Middle frontal gyrus (tissue), 1 donor: Measurements from ENCODE around the gene DMGDH.

ENCODE experiments used
- DNase-seq: peaks from one replicate; pipeline ENCODE4 v3.0.0-alpha.2; 2015; ENCODE audit warnings: low spot score; ENCODE audit errors: extremely low spot score

The DMGDH gene

DNA sequence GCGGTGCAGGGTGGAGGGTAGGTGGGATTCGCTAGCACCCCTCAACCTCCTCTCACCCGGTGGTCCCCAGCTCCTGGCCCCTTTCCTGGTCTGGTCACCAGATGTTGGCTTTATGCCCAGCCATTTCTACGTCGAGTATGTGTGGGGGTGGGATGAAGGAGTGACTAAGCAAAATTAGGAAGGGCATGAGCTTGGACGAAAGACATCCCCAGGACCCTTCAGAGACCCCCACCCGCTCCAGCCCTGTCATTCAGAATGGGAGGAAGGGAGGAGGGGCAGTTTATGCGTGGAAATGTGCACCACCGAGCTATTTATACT is 835 bp upstream of the DMGDH start:
- no peak for DNase-seq

DNA sequence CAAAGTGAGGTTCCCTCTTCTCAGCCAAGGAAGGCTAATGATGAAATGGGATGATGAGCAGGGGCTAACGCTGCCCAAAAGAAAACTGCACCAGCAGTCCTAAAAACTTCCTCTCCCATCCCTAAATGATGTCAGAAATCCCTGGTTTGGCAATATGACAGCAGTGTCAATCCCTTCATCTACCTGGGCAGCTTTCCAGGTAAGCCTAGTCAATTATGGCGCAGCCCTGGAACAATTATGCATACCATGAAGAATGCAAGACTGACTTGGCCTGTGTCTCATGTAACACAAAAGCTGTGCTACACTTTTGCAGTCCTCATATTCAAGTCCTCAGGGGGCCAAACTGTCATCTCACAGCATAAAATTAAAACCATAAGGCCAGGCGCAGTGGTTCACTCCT is 7.0 kb downstream of the DMGDH start:
- DNase-seq = no peak

DNA sequence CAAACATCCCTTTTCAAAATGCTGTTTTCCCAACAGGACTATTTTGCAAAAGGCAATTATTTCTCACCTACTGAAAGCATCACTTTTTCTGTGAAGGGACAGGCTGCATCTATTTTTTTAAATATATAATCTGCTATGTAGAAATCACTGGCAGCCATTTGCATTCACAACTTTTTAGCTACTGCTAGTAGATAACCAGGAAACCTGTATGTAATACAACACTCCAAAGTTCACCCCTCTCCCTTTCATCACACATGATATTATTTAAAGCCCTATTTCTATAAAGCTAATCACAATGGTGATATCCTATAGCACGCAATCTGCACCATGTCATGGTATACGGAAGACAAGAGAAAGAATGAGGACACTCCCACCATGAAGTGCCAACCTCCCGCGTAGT is 9.8 kb downstream of the DMGDH start:
- DNase-seq = no peak

DNA sequence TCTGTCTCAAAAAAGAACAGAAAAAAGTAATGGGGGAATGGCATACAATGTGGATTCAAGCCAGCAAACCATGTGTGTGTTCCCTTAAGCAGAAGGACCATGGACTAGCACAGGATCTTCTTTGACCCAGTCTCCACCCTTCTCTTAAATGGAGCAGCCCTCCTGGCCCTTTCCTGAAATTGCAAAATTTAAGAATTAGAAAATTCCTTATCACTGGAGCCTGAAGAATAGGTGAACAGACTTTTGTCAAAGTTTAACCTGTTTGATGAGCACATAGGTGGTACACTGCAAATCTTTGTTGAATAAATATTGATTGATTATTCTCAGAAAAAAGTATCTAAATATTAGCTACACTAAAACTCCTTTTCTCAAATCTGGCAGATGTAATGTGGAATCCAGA is 12.6 kb downstream of the DMGDH start:
- DNase-seq = no peak

DNA sequence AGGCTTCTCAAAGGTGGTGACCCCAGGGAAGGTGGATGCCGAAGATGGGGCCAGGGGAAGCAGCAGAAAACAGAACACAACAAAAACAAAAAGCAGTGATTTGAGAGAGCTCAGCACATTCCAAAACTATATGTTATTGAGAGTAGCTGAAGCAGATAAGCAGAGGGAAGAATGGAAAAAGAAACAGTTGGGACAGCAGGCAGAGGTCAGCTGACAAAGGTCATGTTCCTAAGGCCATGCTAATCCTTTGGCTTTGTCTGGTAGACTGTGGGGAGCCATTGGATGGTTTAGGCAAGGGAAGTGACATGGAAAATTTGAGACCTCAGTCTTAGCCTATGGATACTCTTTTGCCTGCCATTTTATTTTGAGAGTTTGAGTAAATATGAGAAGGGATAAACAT is 14.5 kb downstream of the DMGDH start:
- DNase-seq = no peak

DNA sequence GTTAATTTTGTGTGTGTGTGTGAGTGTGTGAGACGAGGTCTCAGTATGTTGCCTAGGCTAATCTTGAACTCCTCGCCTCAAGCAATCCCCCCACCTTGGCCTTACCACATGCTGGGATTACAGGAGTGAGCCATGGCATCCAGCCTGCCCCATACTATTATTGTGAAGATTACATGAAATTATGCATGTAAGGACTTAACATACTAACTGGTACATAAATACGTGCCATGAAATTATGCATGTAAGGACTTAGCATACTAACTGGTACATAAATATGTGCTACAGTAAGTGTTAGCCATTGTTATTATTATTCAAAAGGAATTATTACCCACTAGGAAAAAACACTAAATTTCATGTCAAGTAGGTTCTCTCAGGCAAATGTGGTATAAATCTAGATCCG is 16.2 kb downstream of the DMGDH start:
- DNase-seq = no peak

DNA sequence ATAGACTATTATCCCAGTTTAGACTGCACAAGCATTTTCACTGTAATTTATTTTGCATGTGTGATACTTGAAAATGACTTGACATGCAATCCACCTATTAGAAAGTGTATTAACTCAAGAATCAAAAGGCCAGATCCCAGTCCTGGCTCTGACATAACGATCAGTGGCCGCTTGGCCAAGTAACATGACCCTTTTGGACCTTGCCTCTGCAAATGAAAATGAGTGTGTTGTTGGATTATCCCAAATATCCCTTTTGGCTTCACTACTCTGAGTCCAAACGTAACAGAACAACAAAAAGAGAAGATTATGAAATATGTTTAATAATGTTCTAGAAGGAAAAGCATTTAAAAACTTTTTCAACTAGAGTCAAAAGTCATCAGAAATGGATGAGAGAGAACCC is 19.0 kb downstream of the DMGDH start:
- no peak for DNase-seq

DNA sequence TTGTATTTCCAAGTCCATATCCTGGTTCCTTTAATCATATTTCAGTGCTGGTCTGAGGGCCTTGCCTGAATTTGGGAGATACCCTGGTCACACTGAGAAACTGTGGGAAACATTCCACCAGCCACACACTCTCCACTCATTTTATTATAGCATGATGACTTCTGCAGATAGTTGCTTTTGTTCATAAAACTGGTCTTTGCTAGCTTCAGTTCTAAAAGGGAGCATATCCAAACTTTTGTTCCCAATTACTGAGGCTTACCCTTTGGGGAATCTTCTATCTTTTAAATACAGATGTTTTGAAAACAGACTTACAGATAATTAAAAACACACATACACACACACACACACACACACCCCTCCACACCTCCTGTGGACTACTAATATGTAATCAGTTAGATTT is 21.0 kb downstream of the DMGDH start:
- DNase-seq = no peak

DNA sequence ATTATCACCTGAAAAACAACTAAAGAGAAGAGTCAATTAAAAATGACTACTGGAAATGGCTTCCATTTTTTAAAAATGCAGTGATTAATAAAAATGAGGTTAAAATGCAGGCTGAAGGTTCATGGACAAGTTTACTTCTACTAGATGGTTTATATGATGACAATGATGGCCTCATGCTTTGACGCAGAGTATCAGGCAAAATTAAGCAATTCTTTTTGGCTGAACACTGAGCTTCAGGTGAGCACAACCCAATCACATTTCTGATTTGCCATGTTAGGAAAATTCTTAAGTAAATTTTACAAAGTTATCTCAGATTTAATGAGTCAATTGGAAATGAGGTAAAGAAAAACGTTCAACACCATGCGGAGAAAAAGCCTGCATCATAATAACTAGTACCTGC is 22.3 kb downstream of the DMGDH start:
- no peak for DNase-seq

DNA sequence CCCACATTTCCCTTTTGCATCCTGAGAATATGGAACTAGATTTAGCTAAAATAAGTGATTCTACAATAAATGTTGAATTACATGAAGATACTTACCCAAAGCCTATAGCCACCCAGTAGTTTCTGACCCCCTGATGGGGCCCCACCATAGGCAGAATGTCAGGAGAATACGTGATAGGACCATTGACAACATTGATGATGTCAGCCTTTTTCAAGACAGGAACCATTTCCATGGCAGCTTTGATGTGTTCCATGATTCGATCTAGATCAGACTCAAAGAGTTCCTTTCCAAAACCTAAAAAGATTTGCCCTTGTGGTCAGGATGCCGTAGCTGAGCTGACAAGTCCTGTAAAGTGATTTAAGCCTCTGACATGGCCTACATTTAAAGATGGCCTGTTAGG is 27.3 kb downstream of the DMGDH start:
- no peak for DNase-seq

DNA sequence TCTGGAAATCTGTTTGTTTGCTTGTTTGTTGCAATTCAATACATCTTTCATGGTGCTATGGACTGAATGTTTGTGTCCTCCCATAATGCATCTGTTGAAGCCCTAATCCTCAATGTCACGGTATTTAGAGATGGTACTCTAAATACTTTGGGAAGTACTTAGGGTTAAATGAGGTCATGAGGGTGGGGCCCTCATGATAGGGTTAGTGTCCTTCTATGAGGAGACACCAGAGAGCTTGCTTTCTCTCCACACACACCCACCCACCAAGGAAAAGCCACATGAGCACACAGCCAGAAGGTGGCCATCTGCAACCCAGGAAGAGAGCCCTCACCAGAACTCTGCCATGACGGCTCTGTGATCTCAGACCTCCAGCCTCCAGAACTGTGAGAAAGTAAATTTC is 32.7 kb downstream of the DMGDH start:
- no peak for DNase-seq

DNA sequence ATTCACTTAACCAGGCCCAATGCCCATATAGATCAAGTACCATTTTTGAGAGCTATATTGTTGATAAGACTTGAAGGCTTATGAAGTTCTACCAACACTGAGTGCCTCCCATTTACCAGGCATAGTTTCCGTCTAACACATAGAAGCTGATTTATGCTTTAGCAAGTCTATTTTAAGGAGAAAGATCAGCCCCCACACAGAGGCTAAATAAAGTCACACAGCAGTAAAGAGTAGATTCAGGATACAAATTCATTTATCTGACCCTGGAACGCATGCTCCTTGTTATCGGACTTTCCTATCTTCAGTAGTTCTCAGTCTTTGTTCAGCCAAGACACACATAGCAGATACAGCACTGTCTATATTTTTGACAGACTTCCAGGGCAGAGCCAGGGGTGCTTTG is 34.2 kb downstream of the DMGDH start:
- DNase-seq = no peak

DNA sequence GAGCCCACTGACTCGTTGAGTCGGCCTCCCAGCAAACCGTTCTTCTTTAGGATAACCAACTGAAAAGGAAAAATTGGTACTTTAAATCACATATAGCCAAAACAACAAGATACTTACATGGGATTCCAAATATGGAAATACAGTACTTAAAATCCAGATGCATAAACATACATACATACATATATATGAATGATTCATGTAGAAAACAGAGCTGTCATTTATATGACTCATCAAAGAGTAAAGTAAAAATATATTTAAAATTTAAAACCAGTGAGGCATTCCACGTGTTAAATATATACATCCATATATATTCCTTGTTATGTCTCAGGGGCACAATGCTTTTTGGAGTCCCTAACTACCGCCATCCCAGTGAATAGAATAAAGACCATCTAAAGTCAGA is 36.7 kb downstream of the DMGDH start:
- no peak for DNase-seq

DNA sequence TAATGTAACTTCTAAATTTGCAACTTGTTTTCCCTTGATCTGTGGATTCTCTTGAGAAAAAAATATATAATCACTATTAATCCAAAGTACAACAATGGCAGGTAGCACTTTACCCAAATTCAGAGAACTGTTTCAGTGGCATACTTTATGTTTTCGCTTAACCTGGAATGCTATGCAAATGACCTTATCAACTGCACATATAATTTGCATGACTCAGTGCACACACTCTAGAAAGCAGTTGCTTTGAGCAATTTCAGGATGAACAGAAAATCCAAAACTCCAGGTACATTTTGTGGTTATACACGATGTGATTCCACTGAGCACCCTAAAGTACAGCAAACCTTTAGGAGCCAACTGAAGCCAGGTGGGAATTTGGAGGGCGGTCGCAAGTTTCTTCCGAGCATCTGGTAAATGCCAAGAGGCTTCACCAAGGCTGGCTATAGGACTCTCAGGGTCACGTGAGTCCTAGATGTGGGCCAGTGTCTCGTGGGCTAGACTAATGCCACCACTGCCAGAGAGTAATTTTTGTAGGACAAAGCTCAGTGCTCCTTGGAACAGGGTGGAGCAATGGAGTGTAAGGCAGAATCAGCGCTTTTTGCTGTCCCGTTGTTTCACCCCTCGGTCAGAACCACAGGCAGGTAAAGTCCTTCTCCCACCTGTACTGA is 37.3 kb downstream of the DMGDH start:
- no peak for DNase-seq

DNA sequence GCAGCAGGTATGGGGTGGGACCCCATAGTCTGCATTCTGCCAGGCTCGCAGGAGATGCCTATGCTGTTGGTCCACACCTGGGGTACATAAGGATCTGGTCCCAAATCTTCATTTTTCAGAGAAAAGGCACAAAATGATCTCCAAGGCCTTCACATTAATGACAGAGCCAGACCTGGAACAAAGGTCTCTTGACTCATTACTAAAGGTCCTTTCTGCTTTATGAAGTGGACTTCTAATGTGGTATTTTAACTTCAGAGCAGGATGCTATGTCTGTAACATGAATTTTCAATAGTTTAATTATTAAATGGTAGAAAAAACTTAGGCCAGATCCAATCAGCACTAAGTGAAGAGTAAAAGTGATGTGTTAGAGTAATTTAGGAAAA is 38.0 kb downstream of the DMGDH start:
- no peak for DNase-seq

DNA sequence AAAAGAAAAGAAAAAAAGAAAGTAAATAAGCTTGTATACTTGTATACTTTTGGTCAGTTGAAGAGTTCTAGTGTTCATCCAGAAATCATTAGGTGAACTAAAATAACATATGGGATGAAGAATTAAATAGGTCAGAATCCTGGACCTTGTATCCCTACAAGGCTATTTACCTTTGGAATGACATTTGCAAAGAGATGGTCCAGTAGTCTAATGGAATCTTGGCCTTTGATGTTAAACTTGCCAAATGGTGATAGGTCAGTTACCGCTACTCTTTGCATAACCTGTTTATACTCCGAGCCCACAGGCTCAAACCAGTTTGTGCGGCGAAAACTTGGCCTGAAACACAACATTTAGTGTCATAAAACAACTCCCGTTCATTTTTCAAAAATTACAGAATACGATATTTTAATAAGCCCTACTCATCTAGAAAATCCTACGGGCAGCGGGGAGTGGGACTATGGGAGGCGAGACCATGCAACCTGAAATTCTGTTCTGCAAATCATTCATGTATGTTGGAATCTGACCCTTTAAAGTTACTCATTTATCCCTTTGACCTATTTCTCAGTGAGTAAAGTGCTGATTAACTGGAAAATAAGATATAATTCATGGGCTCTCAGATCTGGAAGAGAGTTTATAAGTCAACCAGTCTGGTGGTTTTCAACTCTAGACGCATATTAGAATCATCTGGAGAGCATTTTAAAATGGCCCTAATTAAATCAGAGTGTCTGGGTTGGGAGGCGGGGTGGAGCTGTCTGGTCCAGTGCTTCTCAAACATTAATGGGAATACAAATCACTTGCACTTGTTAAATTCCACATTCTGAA is 38.6 kb downstream of the DMGDH start:
- no peak for DNase-seq

DNA sequence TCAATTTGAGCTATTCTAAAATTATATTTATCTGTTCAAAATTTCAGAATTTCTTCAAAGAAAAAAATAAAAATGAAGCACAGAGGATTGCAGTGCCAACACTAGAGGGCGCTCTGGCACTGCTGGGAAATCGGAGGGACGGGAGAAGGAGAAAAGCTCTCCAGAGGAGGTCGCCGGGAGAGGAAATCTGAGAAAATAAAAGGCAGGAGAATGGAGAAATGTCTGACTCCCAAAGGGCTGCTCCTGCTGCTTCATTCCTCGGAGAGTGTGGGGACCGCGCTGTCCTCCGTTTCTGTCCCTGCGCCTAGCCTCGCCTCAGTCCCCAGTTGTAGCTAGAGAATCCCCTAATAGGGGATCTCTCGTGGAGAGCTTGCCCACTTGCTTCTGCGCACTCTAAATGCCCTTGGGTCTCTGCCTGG is 44.4 kb downstream of the DMGDH start:
- peak; percentile 67 for DNase-seq

DNA sequence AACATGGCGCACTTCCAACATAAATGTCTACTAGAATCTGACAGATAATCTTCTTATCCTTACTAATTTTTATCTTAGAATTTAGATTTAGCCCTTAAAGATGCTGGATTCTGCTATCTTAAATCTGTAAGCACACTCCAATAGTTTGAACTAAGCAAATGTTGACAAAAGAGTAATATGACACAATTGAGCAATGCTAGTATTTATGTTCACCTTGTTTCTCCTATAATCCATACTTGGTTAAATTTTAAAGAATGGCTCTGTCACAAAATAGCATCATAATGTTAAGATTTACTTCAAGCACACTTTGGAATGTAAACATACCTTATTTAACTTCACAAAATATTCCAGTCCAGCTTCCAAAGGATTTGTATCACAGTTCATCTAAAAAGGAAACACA is 45.5 kb downstream of the DMGDH start:
- no peak for DNase-seq

DNA sequence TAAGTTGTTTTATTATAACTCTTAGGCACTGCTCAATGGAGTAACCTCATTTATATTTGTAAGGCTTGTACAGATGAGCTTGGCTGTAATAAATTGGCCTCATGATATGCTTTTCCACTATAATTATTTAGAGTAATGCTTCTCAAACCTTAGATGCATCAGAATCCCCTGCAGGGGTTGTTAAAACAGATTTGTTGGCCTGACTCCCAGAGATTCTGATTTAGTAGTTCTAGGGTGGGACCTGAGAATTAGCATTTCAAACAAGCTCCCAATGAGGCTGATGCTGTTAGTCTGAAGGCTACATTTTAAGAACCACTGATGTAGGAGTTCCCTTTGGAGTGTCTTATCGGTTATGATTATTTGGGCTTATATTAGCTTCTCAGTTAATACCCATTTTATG is 46.1 kb downstream of the DMGDH start:
- DNase-seq = no peak

DNA sequence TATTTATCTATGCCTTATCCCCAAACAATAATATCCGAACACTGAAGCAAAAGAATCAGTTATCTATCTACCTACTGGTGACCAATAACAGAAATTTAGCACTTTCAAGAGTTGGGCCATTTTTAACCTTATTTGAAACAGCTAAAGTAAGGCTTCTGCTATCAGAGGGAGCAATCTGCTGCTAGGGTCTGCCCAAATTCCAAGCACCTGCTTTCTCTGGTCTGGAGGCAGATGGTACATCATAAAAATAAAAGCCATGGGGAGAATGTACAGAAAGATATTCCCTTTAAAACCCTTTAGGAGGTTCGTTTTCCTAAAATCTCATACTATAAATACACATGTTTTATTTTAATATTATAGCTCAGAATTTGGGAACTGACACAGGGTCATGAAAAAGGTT is 46.7 kb downstream of the DMGDH start:
- no peak for DNase-seq

DNA sequence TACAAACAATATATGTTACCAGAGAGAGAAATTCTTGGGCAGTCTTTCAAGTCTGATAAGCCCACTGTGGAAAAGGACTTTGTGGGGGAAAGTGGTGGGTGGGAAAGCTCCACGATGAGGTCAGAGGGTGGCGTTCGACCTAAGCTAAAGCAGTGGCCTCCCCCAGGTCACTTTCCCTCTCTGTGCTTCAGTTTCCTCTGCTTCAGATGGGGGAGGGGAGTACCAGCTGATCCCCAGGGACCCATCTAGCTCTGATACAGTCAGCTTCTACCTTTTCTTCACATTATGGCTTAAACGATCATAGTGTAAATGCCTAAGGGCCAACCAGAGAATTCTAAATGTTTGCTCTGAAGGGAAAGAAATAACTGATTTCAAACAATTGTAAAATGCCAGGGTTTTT is 47.7 kb downstream of the DMGDH start:
- no peak for DNase-seq

DNA sequence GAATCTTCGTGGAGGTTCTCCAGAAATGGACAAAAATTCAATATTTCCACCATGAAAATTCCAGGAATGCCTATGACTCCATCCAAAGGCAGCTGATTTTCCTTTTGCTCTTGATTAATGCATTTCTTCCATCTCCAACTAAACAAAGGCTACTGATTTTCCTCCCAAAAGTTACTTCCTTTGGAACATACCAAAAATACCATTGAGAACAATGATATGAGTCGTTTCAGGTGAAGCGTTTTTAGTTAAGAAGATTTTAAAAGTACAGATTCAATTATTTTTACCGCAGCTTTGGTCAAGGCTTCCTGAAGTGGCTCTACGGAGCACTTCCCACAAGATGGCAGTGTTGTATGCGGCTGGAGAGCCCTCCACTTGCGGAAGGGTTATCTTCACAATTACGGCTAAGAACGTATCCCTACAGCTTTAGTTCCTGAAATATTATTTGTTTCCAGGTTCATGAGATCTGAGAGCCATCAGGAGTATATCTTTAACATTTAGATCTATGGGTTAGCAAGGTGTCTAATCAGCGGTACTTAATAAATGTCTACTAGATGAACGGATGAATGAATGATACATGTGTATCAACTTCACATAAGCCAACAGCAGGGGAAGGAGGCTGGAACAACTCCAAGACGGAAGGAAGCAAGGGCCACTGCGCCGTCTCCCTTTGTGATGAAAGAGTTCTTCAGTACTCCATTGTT is 48.5 kb downstream of the DMGDH start:
- peak; percentile 24 for DNase-seq

DNA sequence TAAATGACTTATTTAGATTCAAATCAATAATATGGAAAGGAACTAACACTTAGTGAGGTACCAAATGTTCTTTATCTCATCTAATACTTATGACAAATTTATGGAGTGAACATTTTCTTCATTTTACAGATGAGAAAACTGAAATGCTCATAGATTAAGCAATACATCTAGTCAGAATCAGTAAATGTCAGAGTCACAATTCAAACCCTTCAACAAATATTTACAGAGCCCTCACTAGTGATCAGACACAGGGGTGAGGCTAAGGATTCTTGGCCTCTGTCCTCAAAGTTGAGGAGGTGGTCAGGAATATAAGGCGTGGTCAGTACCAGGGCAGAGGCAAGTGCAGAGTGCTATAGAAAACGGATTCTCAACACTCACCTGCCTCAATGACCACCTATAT is 54.8 kb downstream of the DMGDH start:
- no peak for DNase-seq
